Heart left ventricle (tissue), 16 donors: ENCODE results near the gene GFRA3. TPM values are rescaled to one million over a fixed set of nuclear protein-coding genes. Genes with fewer than 3 reads are reported as not detected.
"Not testable (repeated sequence)": the region's sequence is repeated elsewhere in the genome, so short reads cannot be mapped to it uniquely, and the experiment has no call there.

ENCODE experiments used
- ATAC-seq, 4 donors: fragments of 200-7000 bp; cut with Tn5 transposase; one replicate each; pipeline ENCODE4 v1.9.1; 2020 to 2022; ENCODE audit warnings: moderate library complexity in 4 of 4, mild to moderate bottlenecking in 3 of 4, moderate number of reproducible peaks in 1 of 4
- DNase-seq, 5 donors: peaks; one replicate each; pipeline ENCODE4 v3.0.0-alpha.2; 2020
- H3K27ac ChIP-seq, 12 donors: fragments of 200-600 bp; sonication (generic) in 4 of 12; one replicate each; pipeline versions ENCODE4 v1.5.0 to v1.8.0; 2016 to 2022; ENCODE audit warnings: mild to moderate bottlenecking in 2 of 12
- H3K27me3 ChIP-seq, 9 donors: fragments of 200-600 bp; sonication (generic) in 2 of 9; one replicate each; pipeline versions ENCODE4 v1.5.1 to v1.8.0; 2016 to 2022; ENCODE audit warnings: mild to moderate bottlenecking in 3 of 9
- H3K36me3 ChIP-seq, 9 donors: fragments of 200-600 bp; sonication (generic) in 2 of 9; one replicate each; pipeline versions ENCODE4 v1.5.0 to v1.8.0; 2018 to 2022; ENCODE audit warnings: mild to moderate bottlenecking in 2 of 9
- H3K4me1 ChIP-seq, 12 donors: fragments of 200-600 bp; sonication (generic) in 4 of 12; one replicate each; pipeline versions ENCODE4 v1.5.0 to v1.8.0; 2016 to 2022; ENCODE audit warnings: mild to moderate bottlenecking in 3 of 12
- H3K4me3 ChIP-seq, 12 donors: fragments of 200-600 bp; sonication (generic) in 4 of 12; one replicate each; pipeline versions ENCODE4 v1.5.0 to v1.8.0; 2017 to 2022; ENCODE audit warnings: mild to moderate bottlenecking in 9 of 12, moderate library complexity in 4 of 12
- H3K9me3 ChIP-seq, 12 donors: fragments of 200-600 bp; sonication (generic) in 4 of 12; one replicate each; pipeline versions ENCODE4 v1.5.0 to v1.8.0; 2016 to 2022; ENCODE audit warnings: mild to moderate bottlenecking in 1 of 12
- CTCF ChIP-seq, 12 donors: fragments of 200-600 bp; sonication (generic) in 4 of 12; IDR thresholded peaks; one replicate each; pipeline versions ENCODE4 v1.5.0 to v1.8.0; 2018 to 2022; ENCODE audit warnings: antibody characterized with exemption in 12 of 12, mild to moderate bottlenecking in 5 of 12
- POLR2A ChIP-seq, 2 donors: fragments of 450-650 bp; IDR thresholded peaks; one replicate each; pipeline ENCODE4 v1.6.1; 2017; ENCODE audit warnings: antibody characterized with exemption in 2 of 2, mild to moderate bottlenecking in 2 of 2, moderate library complexity in 2 of 2
- WGBS, 4 donors: extraction: QIAGEN DNeasy Blood & Tissue Kit in 2 of 4; methylation state at CpG; one replicate each; pipeline versions ENCODE4 v1.1.5 to v1.1.7; 2013 to 2018; 5-methylcytosine and 5-hydroxymethylcytosine counted together
- intact Hi-C, 10 donors: fragments of 100-400 bp; cut with DNase I; formaldehyde crosslinking; loops; one replicate each; pipeline versions ENCODE4 v1.11.1 to v1.14.2; 2022
- polyA plus RNA-seq, 2 donors: library from polyadenylated mRNA; stranded (reverse); fragments of 200-250 nt; gene quantifications; one replicate each; pipeline ENCODE4 v1.2.3, GENCODE V29; 2013
- total RNA-seq, 9 donors: library from RNA; depleted of rRNA in 2 of 9; stranded (reverse); fragments of >200 nt in 2 of 9; fragmentation: NEBNext Ultra II Directional in 3 of 9; extraction: Animal tissue kit (Norgen Biotek cat#: 25700) in 3 of 9; gene quantifications; one replicate each; pipeline versions ENCODE4 v1.1.0 to v1.2.4, GENCODE V29; 2016 to 2023
- donor health status: ischemic (EF 13 %, LVEDD 7.1; RV severe dilation, severe dysfunction).
- donor health status: healthy with polysubstance abuse.
- donor health status: DM: no; HTN: yes; CAD: no.
- donor health status: DM: no; HTN: no; CAD: no.
- donor health status: ischemic (EF 25% LVEDD 6.9; RV normal size, moderate dysfunction).
- donor health status: ischemic (EF 25% LVEDD 5.7; RV mildly dilated, moderate dysfunction).
- donor health status: healthy.
- donor health status: DM: yes; HTN: yes; CAD: no.
- donor health status: ischemic (EF 35%, LVEDD 5.7; RV mildly dilated, moderate dysfunction).
- donor health status: nonischemic (EF 11% LVEDD 7.7; RV severe dilation, severe dysfunction).
- donor health status: DM: yes; HTN: yes; CAD: no.
- donor health status: PGD.
- donor health status: ischemic (EF 29% LVEDD 5.4; RV normal size, mild dysfunction).
- donor health status: nonischemic (EF 23%, LVEDD 6.1; RV moderate dilation, normal function).

GFRA3 gene
- total and polyA plus RNA-seq, 11 donors = 0.35 to 1.3 (median 0.67) TPM

GRCh38 chr5:138263581-138263980 is 10.8 kb downstream of the GFRA3 start:
- Histone ChIP-seq H3K27me3 (no peaks in the 10 kb centered on the region), H3K27ac (no peak overlapping the region), H3K4me1 (no peaks in the 10 kb centered on the region), H3K4me3 (no peak overlapping the region), H3K36me3 (no peaks in the 10 kb centered on the region), H3K9me3 (no peaks in the 10 kb centered on the region)
- 78 to 87% (median 81%) methylated on average over 3 of the region's 3 CpGs for WGBS, 4 donors
- ATAC-seq = no peak
- TF ChIP-seq CTCF (IDR thresholded peaks at IDR 0.05) (no peak), POLR2A (IDR thresholded peaks at IDR 0.05) (no peak)
- intact Hi-C loops = no loop called here
- DNase-seq = no peak

- H3K9me3 ChIP-seq = no peaks in the 10 kb centered on the region
- TF ChIP-seq POLR2A (IDR thresholded peaks at IDR 0.05) (no peak), CTCF (IDR thresholded peaks at IDR 0.05) (no peak)
- intact Hi-C loops = no loop called here
- no peak overlapping the region for H3K4me3 ChIP-seq
- DNase-seq (no peak), ATAC-seq (no peak)
- no peaks in the 10 kb centered on the region for H3K4me1 ChIP-seq
- peaks cover 0 to 4% (median 0%) of the 10 kb centered on the region in 9 donors for H3K27me3 ChIP-seq
- 67 to 84% (median 73%) methylated on average over 4 of the region's 4 CpGs for WGBS, 4 donors
- no peaks in the 10 kb centered on the region for H3K36me3 ChIP-seq
- no peak overlapping the region for H3K27ac ChIP-seq
Observed at GRCh38 chr5:138258704-138259292, 15.6 kb downstream of the GFRA3 start.

- intact Hi-C loops = no loop called here
Observed at GRCh38 chr5:138257583-138257982, 16.8 kb downstream of the GFRA3 start.

GRCh38 chr5:138252944-138253343 is 21.5 kb downstream of the GFRA3 start:
- Histone ChIP-seq H3K9me3 (no peaks in the 10 kb centered on the region), H3K27ac (no peak overlapping the region), H3K27me3 (peaks cover 0 to 4% (median 0%) of the 10 kb centered on the region in 9 donors), H3K4me1 (no peaks in the 10 kb centered on the region), H3K4me3 (no peak overlapping the region), H3K36me3 (no peaks in the 10 kb centered on the region)
- DNase-seq (no peak), ATAC-seq (no peak)
- intact Hi-C loops = no loop called here
- no peak for TF ChIP-seq POLR2A (IDR thresholded peaks at IDR 0.05)
- WGBS, 4 donors = 81 to 93% (median 84%) methylated on average over 3 of the region's 3 CpGs

More at GRCh38 chr5:138257583-138257982, 16.8 kb downstream of the GFRA3 start:
- Histone ChIP-seq H3K9me3 (no peaks in the 10 kb centered on the region), H3K4me3 (no peak overlapping the region), H3K4me1 (no peaks in the 10 kb centered on the region), H3K27ac (no peak overlapping the region), H3K27me3 (peaks cover 0 to 4% (median 0%) of the 10 kb centered on the region in 9 donors), H3K36me3 (no peaks in the 10 kb centered on the region)
- no peak for DNase-seq
- no peak for ATAC-seq
- TF ChIP-seq POLR2A (IDR thresholded peaks at IDR 0.05) (no peak), CTCF (IDR thresholded peaks at IDR 0.05) (no peak)
- 62 to 82% (median 67%) methylated on average over 6 to 29 of the region's 29 CpGs for WGBS, 4 donors

GRCh38 chr5:138247800-138248199 is 26.6 kb downstream of the GFRA3 start:
- intact Hi-C loops, ATAC-seq: not testable (repeated sequence)
- WGBS, 4 donors = 78 to 81% (median 79%) methylated on average over 2 of the region's 2 CpGs

More at GRCh38 chr5:138247800-138248199, 26.6 kb downstream of the GFRA3 start:
- not testable (repeated sequence) for DNase-seq, H3K36me3 ChIP-seq, H3K27ac ChIP-seq, H3K9me3 ChIP-seq, H3K4me1 ChIP-seq, H3K4me3 ChIP-seq, H3K27me3 ChIP-seq
